RWPE1 (cell line): Measurements from ENCODE around the gene GYPB.
"Not testable (repeated sequence)": the region's sequence is repeated elsewhere in the genome, so short reads cannot be mapped to it uniquely, and the experiment has no call there.

Experiments
- CTCF ChIA-PET: fragments of 350-600 bp; sonication (Branson Sonifier 250); formaldehyde crosslinking; extraction: SDS; loops from one replicate; lab custom pipeline; 2021; lab: Yijun Ruan, JAX
- POLR2A ChIA-PET: fragments of 400-600 bp; formaldehyde crosslinking; extraction: SDS; loops from one replicate; lab custom pipeline; 2020; ENCODE audit warnings: antibody characterized with exemption; ENCODE audit not compliant: low non-redundant PET; lab: Yijun Ruan, JAX
- DNase-seq: peaks from one replicate; pipeline ENCODE4 v3.0.0; 2012; ENCODE audit warnings: low spot score
- H3K27ac ChIP-seq: fragments of 450-650 bp; 2 replicates; pipeline ENCODE4 v1.5.1; 2017
- CTCF ChIP-seq: fragments of 450-650 bp; conservative IDR thresholded peaks from 2 replicates; pipeline ENCODE4 v1.5.1; 2017; ENCODE audit warnings: low read depth, mild to moderate bottlenecking

GYPB gene

GRCh38 chr4:144019277-144019676 is at the start of gene GYPB:
GYPB (minus strand) TSS chr4:144019380; CDS start chr4:144019287, 93 bp downstream.
- POLR2A ChIA-PET, DNase-seq, CTCF ChIA-PET, H3K27ac ChIP-seq: not testable (repeated sequence)

GRCh38 chr4:144061556-144061955 is 42.4 kb upstream of the GYPB start:
- H3K27ac ChIP-seq, POLR2A ChIA-PET, DNase-seq, CTCF ChIA-PET: not testable (repeated sequence)

- H3K27ac ChIP-seq, POLR2A ChIA-PET, DNase-seq, CTCF ChIA-PET: not testable (repeated sequence)
These were observed 41.2 kb upstream of the GYPB start for GRCh38 chr4:144060234-144060859.

GRCh38 chr4:144056800-144057199 is 37.6 kb upstream of the GYPB start:
- no peak for DNase-seq
- no peak overlapping the region for H3K27ac ChIP-seq
- CTCF ChIA-PET: no interaction called here
- TF ChIP-seq CTCF: no peak
- POLR2A ChIA-PET: no interaction called here

GRCh38 chr4:144055336-144055735 is 36.2 kb upstream of the GYPB start:
- POLR2A ChIA-PET, CTCF ChIA-PET, H3K27ac ChIP-seq, DNase-seq: not testable (repeated sequence)

- DNase-seq, POLR2A ChIA-PET, H3K27ac ChIP-seq, CTCF ChIA-PET: not testable (repeated sequence)
These were observed 32.3 kb upstream of the GYPB start for GRCh38 chr4:144051494-144051893.

GRCh38 chr4:144050631-144051030 is 31.5 kb upstream of the GYPB start:
- CTCF ChIA-PET, POLR2A ChIA-PET: not testable (repeated sequence)

GRCh38 chr4:144049495-144050424 is 30.6 kb upstream of the GYPB start:
- H3K27ac ChIP-seq, DNase-seq, POLR2A ChIA-PET: not testable (repeated sequence)
- CTCF ChIA-PET: interaction anchor here (0.6 kb wide), 1 partner anchor 491 kb away, joined by 3 read pairs; no protein-coding TSS in a partner anchor

More at GRCh38 chr4:144050631-144051030, 31.5 kb upstream of the GYPB start:
- H3K27ac ChIP-seq, DNase-seq: not testable (repeated sequence)

GRCh38 chr4:144044936-144045335 is 25.8 kb upstream of the GYPB start:
- DNase-seq, POLR2A ChIA-PET, CTCF ChIA-PET, H3K27ac ChIP-seq: not testable (repeated sequence)

- H3K27ac ChIP-seq, DNase-seq, POLR2A ChIA-PET, CTCF ChIA-PET: not testable (repeated sequence)
These were observed 13.4 kb upstream of the GYPB start for GRCh38 chr4:144032580-144032979.

GRCh38 chr4:144031875-144032274 is 12.7 kb upstream of the GYPB start:
- CTCF ChIA-PET, POLR2A ChIA-PET, H3K27ac ChIP-seq, DNase-seq: not testable (repeated sequence)

- DNase-seq, H3K27ac ChIP-seq, CTCF ChIA-PET, POLR2A ChIA-PET: not testable (repeated sequence)
These were observed 12.2 kb upstream of the GYPB start for GRCh38 chr4:144031369-144031768.

GRCh38 chr4:144030708-144031107 is 11.5 kb upstream of the GYPB start:
- H3K27ac ChIP-seq, DNase-seq, POLR2A ChIA-PET: not testable (repeated sequence)
- CTCF ChIA-PET: interaction anchor here (0.6 kb wide), 1 partner anchor 113 kb away, joined by 3 read pairs; no protein-coding TSS in a partner anchor

- DNase-seq, CTCF ChIA-PET, POLR2A ChIA-PET, H3K27ac ChIP-seq: not testable (repeated sequence)
These were observed 7.5 kb upstream of the GYPB start for GRCh38 chr4:144026682-144027081.

GRCh38 chr4:144024399-144025053 is 5.3 kb upstream of the GYPB start:
- POLR2A ChIA-PET, CTCF ChIA-PET, H3K27ac ChIP-seq, DNase-seq: not testable (repeated sequence)
